PC-3 (cell line): ENCODE data around the gene RABGGTA.

Experiments used
- CTCF ChIP-seq: fragments of 300-600 bp; sonication (generic); conservative IDR thresholded peaks from 2 replicates; pipeline ENCODE4 v1.5.1; 2017; ENCODE audit warnings: antibody characterized with exemption, low read depth, mild to moderate bottlenecking, low read length
- EZH2 ChIP-seq: fragments of 300-600 bp; sonication (generic); IDR thresholded peaks from one replicate; pipeline ENCODE4 v1.6.1; 2017; ENCODE audit warnings: antibody characterized with exemption, mild to moderate bottlenecking, low read length; ENCODE audit not compliant: unreplicated experiment

GRCh38 chr14:24254630-24255392 is 16.6 kb downstream of the RABGGTA start:
- TF ChIP-seq CTCF (no peak), EZH2 (no peak)
